Panc1 (cell line): Measurements from ENCODE around the gene SMARCA2. TPM values are rescaled to one million over a fixed set of nuclear protein-coding genes. Genes with fewer than 3 reads are reported as not detected.

Source experiments
- ATAC-seq: fragments of 200-7000 bp; cut with Tn5 transposase; 2 replicates; pipeline ENCODE4 v1.9.1; 2020; ENCODE audit warnings: mild to moderate bottlenecking, moderate library complexity
- BruUV-seq: library from RNA; stranded (reverse); fragments of 400-500 nt; replicated peaks from 2 replicates; lab custom pipeline; 2021; lab: Mats Ljungman, UMichigan
- CTCF ChIA-PET: fragments of 300-600 bp; sonication (Branson Sonifier 250); formaldehyde crosslinking; loops from one replicate; lab custom pipeline; 2022; ENCODE audit warnings: antibody characterized with exemption; lab: Charles Lee
- POLR2A ChIA-PET: fragments of 300-600 bp; sonication (Branson Sonifier 250); formaldehyde crosslinking; loops from one replicate; lab custom pipeline; 2022; ENCODE audit warnings: antibody characterized with exemption; lab: Charles Lee
- DNase-seq: peaks from one replicate; pipeline ENCODE4 v3.0.0-alpha.2; 2010; ENCODE audit warnings: low read depth, low spot score
- H3K27ac ChIP-seq: 2 replicates; pipeline ENCODE4 v1.5.1; 2011; ENCODE audit warnings: mild to moderate bottlenecking, low read length, inconsistent platforms
- H3K27me3 ChIP-seq: fragments of 200-500 bp; sonication (Bioruptor generic); 2 replicates; pipeline ENCODE4 v1.6.0; 2014; ENCODE audit warnings: low read length, inconsistent platforms; ENCODE audit not compliant: control insufficient read depth, insufficient read depth
- H3K36me3 ChIP-seq: fragments of 200-500 bp; sonication (Bioruptor generic); 2 replicates; pipeline ENCODE4 v1.5.1; 2014; ENCODE audit warnings: inconsistent platforms, mild to moderate bottlenecking, low read length, moderate library complexity; ENCODE audit not compliant: control insufficient read depth, insufficient read depth
- H3K4me1 ChIP-seq: 2 replicates; pipeline ENCODE4 v1.5.1; 2011; ENCODE audit warnings: inconsistent platforms, mild to moderate bottlenecking, low read length, moderate library complexity; ENCODE audit not compliant: control insufficient read depth, insufficient read depth
- H3K4me3 ChIP-seq, 2 experiments: 2 replicates each; pipeline ENCODE4 v1.5.1; 2011 to 2012; ENCODE audit warnings: low read depth in 2 of 2, low read length in 2 of 2, mild to moderate bottlenecking in 2 of 2, inconsistent platforms in 1 of 2, moderate library complexity in 1 of 2
- H3K9me3 ChIP-seq: fragments of 200-500 bp; sonication (Bioruptor generic); 2 replicates; pipeline ENCODE4 v1.5.1; 2014; ENCODE audit warnings: low read depth, mild to moderate bottlenecking, inconsistent platforms, low read length, moderate library complexity; ENCODE audit not compliant: control insufficient read depth, insufficient read depth
- CTCF ChIP-seq: fragments of 450-650 bp; IDR thresholded peaks from 2 replicates; pipeline ENCODE4 v1.5.1; 2017; ENCODE audit warnings: mild to moderate bottlenecking
- POLR2AphosphoS5 ChIP-seq: IDR thresholded peaks from 2 replicates; pipeline ENCODE4 v1.6.1; 2012; ENCODE audit warnings: mild to moderate bottlenecking, low read depth, low read length, moderate library complexity
- REST ChIP-seq, 2 experiments: IDR thresholded peaks; 2 replicates each; pipeline ENCODE4 v1.6.1; 2011 to 2012; ENCODE audit warnings: low read depth in 2 of 2, control low read depth in 1 of 2, low read length in 1 of 2, mild to moderate bottlenecking in 1 of 2, moderate library complexity in 1 of 2; ENCODE audit not compliant: insufficient read depth in 1 of 2
- SIN3A ChIP-seq: IDR thresholded peaks from 2 replicates; pipeline ENCODE4 v1.6.1; 2012; ENCODE audit warnings: low read depth, mild to moderate bottlenecking, low read length, moderate library complexity, borderline replicate concordance; ENCODE audit not compliant: insufficient read depth
- TCF7L2 ChIP-seq: IDR thresholded peaks from 2 replicates; pipeline ENCODE4 v1.6.1; 2011; ENCODE audit warnings: mild to moderate bottlenecking, low read depth, low read length, inconsistent platforms
- in situ Hi-C: cut with HindIII; loops from 2 replicates; pipeline ENCODE4 v1.10.0; 2016; ENCODE audit warnings: low sequenced_read_pairs, low pct_unique_long_range_greater_than_20kb
- intact Hi-C: fragments of 100-400 bp; cut with micrococcal nuclease; formaldehyde crosslinking; loops from one replicate; pipeline ENCODE4 v1.10.0; 2022; ENCODE audit not compliant: unreplicated experiment
- total RNA-seq: library from RNA; stranded (reverse); gene quantifications from one replicate; pipeline ENCODE4 v1.2.1, GENCODE V29; 2021; ENCODE audit not compliant: unreplicated experiment

SMARCA2 gene
- total RNA-seq, 1 experiment from 2014 or later = 13.3 TPM

- no TSS peak for BruUV-seq
- H3K9me3 ChIP-seq = no peaks in the 10 kb centered on the region
- CTCF ChIA-PET = no interaction called here
- in situ Hi-C loops (no loop called here), intact Hi-C loops (no loop called here)
- H3K36me3 ChIP-seq = no peaks in the 10 kb centered on the region
- TF ChIP-seq CTCF (no peak), POLR2AphosphoS5 (no peak), SIN3A (no peak), REST (IDR thresholded peaks at IDR 0.05; ENCODE audit: insufficient read depth in 1 of 2, low read depth in 2 of 2, low read length in 1 of 2) (no peak), TCF7L2 (no peak)
- no peak overlapping the region for H3K27ac ChIP-seq
- POLR2A ChIA-PET = no interaction called here
- ATAC-seq = no peak
- no peak for DNase-seq
- H3K4me1 ChIP-seq = no peaks in the 10 kb centered on the region
- no peaks in the 10 kb centered on the region for H3K27me3 ChIP-seq
- H3K4me3 ChIP-seq = no peak overlapping the region
Observed at GRCh38 chr9:2028888-2029287, 13.7 kb downstream of the SMARCA2 start.

DNA sequence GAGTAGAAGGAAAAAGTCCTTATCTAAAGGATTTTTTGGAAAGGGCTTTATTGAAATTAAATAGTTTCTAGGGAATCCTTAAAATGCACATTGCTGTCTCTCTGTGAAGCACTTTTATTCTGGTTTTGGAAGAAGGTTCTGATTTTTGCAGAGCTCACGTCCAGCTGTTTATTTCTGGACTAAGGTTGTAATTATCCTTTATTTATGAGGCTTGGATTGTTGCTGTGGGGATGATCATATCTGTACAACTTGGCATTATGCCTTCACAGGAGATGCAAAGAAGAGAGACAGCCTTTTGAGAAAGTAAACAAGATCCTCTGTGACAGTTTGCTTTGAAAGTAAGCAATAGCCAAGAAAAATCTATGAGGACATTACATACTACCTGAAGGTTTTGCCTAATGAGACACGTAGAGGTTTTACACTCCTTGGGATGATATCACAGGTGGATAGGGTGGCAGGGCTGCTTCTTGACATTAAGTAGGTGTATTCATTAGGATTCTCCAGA lies 14.6 kb downstream of the SMARCA2 start:
- no peak overlapping the region for H3K27ac ChIP-seq
- in situ Hi-C loops (no loop called here), intact Hi-C loops (no loop called here)
- no peaks in the 10 kb centered on the region for H3K4me1 ChIP-seq
- H3K36me3 ChIP-seq = no peaks in the 10 kb centered on the region
- no peak for TF ChIP-seq TCF7L2
- no peak for TF ChIP-seq POLR2AphosphoS5
- TF ChIP-seq REST (IDR thresholded peaks at IDR 0.05; ENCODE audit: insufficient read depth in 1 of 2, low read depth in 2 of 2, low read length in 1 of 2) = no peak
- TF ChIP-seq CTCF = no peak
- no peak for TF ChIP-seq SIN3A
- DNase-seq = no peak
- ChIA-PET POLR2A (no interaction called here), CTCF (no interaction called here)
- H3K4me3 ChIP-seq = no peak overlapping the region
- no TSS peak for BruUV-seq
- ATAC-seq = no peak
- H3K27me3 ChIP-seq = no peaks in the 10 kb centered on the region
- no peaks in the 10 kb centered on the region for H3K9me3 ChIP-seq
